A204.1 (cell line): ENCODE data around the gene CHI3L1.

Source experiments
- FAIRE-seq: peaks from 2 replicates; lab custom pipeline; 2012; peaks lifted over from hg19 to GRCh38; lab: Jason Lieb, UNC

The CHI3L1 gene

DNA sequence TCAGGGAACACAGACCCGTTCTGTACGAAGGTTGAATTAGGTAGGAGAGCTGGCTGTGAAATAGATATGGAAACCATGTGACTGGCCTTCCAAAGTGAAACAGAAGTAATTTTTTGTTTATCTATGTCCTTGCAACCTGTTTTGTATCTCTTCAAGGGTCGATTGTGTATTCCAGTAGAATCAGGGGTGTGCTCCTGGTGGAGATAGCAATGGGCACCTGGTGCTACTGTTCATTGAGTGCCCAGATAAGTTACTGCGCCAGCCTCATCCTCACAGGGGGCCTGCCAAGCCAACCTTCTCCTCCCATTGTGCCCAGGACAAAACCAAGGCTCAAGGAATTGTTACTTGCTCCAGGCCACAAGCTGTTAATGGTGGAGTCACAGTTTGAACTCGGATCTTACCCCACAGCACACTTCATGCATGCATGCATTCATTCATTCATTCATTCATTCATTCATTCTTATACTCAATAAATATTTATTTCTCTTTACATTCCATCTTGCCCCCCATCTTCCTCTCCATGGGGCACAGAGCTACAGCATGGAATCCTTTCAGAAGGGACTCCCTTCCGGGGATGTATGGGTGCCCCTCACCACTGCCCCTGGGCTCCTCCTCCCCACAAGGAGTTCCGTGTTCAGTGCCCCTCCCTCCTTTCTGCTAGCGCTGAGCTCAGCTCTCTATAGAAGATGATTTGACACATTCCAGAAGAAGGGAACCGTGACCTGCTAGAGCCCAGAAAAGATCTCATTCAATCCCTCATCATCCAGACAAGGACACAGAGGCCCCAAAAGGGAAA is 34.9 kb downstream of the CHI3L1 start:
- no peak for FAIRE-seq

GRCh38 chr1:203150511-203151297 is 35.8 kb downstream of the CHI3L1 start:
- FAIRE-seq, result no peak

GRCh38 chr1:203149188-203149840 is 37.2 kb downstream of the CHI3L1 start:
- no peak for FAIRE-seq

DNA sequence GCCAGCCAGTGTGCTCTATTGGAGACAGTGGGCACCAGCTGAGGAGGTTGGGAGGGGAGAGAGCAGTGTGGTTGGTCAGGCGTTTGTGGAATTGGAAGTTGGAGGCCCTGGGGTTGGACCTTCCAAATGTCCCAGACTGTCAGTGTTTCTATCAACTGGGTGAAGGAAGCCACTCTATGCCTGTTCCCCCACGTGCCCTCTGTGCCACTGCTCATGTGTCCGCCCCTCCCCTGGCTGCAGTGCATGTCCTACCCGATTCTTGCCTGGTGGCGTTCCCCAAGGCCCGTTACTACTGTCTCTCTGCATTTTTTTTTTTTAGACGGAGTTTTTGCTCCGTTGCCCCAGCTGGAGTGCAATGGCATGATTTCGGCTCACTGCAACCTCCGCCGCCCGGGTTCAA is 37.9 kb downstream of the CHI3L1 start:
- no peak for FAIRE-seq

- FAIRE-seq, result no peak
Observed at GRCh38 chr1:203148127-203148526, 38.4 kb downstream of the CHI3L1 start.

DNA sequence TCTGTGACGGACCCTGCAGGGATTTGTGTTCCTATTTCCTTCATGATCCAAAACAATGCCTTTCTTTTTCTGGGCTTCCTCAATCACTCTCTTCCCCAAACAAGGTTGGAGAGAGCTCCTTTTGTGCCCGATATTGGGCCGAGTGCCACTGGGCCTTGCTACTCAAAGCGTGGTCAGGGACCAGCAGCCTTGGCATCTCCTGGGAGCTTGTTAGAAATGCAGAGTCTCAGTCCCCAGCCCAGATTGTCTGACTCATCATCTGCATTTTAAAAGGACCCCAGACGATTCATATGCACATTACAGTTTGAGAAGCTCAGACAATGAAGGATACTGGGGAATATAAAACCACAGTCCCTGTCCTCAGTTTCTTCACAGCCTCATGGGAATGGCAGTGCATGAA is 39.1 kb downstream of the CHI3L1 start:
- FAIRE-seq, result no peak

DNA sequence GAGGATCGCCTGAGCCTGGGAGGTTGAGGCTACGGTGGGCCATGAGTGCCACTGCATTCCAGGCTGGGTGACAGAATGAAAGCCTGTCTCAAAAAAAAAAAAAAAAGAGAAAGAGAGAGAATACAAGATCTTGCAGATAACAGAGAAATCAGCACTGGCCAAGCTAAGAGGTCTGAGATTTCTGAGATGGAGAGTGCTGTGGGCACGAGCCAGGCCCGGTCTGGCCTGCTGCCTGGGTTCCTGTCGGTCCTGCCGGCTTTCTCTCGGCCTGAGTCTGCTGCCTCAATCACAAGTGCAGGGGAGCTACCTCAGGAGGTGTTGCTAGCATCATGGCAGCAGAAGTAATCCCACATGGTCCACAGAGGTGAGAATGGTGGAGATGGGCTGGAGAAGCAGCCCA is 40.0 kb downstream of the CHI3L1 start:
- FAIRE-seq, result no peak

DNA sequence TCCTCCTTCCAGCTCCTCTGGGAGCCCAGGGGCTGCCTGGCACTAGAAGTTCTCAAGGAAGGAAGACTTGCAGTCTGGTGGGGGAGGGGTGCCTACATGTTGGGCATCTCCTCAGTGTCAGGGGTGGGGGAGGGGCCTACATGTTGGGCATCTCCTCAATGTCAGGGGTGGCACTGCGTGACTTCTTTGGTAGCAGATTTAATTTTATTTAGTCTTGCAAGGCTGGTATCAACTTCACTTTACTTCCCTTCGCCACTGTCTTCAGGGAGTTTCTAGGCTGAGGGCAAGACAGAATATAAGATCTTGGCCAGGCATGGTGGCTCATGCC is 40.5 kb downstream of the CHI3L1 start:
- FAIRE-seq, result no peak

- FAIRE-seq, result no peak
Observed at GRCh38 chr1:203145321-203146041, 41.0 kb downstream of the CHI3L1 start.

GRCh38 chr1:203144661-203145060 is 41.8 kb downstream of the CHI3L1 start:
- no peak for FAIRE-seq

DNA sequence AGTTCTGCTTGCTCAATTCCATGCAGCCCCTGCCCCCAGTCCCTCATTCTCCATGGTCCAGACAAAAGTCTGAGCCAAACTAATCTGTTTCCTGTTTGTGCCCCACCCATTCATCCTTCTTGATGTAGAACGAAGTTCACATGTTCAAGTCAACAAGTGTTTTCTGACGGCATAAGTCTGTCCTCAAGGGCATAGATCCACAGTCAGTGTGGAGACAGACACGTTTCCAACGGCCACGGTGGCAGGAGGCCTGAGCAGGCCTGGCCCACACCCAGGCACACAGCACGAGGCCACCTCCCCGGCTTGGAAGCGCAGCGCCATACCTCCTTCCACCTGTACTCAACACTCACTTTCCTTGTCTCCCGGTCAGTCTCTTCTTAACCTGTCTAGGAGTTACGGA is 42.9 kb downstream of the CHI3L1 start:
- no peak for FAIRE-seq

DNA sequence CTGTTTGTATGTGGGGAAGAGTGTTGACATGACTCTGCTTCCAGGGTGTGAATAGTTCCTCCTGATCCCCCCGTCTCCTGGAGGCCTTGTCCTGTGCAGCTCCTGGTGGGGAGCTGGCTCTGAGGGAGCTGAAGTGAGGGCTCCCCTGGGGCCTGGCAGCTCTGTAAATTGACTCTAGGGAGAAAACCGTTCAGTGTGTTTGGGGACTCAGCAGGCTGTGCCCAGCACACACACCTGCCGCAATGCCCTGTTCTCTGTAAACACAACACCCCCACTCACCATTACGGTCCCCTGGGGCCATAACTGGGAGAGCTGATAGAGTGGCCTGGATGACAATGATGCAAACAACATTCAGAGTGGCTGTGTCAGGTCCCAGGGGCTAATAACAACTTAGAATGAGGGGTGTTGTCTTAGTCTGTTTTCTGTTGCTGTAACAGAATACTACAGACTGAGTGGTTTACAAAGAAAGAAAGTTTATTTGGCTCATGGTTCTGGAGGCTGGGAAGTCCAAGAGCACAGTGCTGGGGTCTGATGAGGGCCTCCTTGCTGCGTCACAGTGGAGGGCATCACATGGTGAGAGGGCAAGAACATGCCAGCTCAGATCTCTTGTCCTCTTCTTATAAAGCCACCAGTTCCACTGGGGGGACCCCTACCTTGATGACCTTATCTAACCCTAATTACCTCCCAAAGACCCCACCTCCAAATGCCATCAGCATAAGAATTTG is 43.7 kb downstream of the CHI3L1 start:
- no peak for FAIRE-seq

DNA sequence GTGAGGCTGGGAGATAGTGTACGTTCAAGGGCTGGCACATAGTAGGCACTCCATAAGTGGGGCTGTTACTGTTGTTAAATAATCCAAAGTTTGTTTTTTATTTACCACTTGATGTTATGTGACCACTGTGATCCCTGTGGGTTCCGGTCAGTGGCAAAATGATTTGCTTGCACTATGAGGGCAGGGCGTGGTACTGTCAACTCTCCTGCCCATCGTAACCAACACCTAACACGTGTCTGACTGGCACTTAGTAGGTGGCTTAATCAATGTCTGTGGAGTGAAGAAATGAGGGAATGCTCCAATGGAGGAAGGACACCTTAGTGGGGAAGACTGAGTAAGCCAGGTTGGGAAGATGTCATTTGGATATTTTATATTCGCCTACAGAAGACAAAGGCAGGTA is 44.4 kb downstream of the CHI3L1 start:
- FAIRE-seq, result no peak

GRCh38 chr1:203140743-203141520 is 45.6 kb downstream of the CHI3L1 start:
- no peak for FAIRE-seq

DNA sequence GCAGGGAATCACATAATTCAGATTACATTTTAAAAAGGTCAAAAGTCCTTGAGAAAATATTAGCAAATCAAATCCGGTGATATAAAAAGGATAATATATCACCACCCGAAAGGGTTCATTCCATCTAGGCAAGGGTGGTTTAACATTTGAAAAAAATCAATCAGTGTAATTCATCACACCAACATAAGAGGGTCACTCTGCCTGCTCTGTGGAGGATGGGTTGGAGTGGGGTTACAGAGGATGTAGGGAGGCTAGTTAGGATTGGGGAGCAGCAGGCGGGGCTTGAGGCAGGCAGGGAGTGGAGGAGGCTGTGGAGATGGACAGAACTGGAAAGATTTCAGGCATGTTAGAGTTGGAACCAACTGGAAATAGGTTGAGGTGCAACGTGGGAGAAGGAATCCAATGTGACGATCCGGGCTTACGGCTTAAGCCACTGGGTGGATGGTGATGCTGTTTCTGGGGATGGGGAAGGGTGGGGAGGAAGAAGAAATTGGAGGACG is 46.5 kb downstream of the CHI3L1 start:
- FAIRE-seq, result no peak

GRCh38 chr1:203138066-203138465 is 48.4 kb downstream of the CHI3L1 start:
- no peak for FAIRE-seq

DNA sequence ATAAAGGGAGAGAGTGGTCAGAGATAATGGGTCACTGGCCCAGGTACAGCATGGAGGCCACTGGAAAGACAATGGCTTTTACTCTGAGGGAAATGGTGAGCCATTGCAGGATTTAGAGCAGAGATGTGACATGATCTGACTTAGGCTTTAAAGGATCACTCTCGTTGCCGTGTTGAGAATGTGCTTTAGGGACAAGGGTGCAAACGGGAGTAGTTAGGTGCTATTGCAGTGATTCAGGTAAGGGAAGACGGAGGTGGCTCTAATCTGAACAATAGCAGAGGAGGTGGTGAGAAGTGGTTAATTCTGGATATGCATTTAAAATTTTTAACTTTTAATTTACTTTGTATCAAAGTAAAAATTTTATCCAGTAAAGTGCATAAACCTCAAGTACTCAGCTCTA is 49.2 kb downstream of the CHI3L1 start:
- FAIRE-seq, result no peak

DNA sequence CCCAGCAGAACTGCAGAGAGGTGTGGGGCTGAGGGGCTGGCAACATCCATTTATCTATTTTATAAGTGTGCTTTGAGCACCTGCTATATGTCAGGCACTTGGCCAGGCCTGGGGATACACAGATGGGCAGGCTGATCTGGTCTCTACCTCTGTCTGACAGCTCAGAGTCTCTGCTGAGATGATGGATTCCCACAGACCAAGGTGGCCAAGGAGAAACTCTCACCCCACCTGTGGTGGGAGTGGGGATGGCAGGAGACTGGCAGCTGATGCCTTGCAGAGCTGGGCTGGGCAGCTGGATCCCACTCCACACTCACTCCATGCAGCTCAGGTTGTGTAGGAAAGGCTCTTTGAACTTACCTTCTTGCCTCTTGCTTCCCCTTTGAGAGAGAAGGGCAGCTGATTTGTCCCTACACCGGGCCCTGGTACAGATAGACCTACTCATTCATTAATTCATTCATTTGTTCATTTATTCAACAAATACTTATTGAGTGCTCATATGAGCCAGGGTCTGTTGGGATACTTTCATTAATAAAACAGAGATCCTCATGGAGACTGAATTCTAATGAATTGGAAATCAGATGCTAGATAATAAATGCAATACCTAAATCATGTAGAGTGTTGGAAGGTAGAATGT is 50.0 kb downstream of the CHI3L1 start:
- FAIRE-seq, result no peak

DNA sequence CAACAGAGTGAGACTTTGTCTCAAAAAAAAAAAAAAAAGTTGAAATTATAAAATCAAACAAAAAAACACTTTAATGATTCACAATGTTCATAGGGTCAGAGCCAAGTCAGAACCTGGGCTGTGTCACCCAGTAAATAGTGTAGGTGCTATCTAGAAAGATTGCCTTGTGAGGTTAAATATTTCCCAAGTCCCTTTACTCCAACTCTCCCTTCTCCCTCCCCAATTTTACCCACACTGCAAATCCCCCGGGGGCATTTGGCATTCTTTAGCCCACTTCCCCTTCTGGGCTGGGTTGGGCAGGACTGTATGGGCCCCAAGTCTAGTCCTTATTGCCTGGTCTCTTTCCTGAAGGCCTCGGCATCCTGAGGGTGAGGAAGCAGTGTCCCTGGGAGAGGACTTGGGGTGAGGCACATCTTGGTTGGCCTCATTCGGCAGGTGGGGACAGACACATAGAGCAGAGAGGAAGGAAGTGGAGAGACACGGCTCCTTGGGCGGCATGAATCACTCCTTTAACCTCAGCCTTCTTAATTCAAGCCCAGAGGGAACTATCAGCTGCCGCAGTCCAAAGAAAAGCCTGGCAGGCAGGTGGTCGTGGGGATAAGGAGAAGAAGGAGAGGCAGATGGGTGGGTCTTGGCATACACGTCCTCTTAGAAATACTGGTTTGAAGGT is 50.7 kb downstream of the CHI3L1 start:
- no peak for FAIRE-seq
